Activated CD4-positive, CD25-positive, alpha-beta regulatory T cell treated with anti-CD3 and anti-CD28 coated beads, Interleukin-2, amount 50 U/mL, for 16 hours (primary cell): ENCODE results near the gene GIMAP5.

Experiments
- DNase-seq: peaks from one replicate; pipeline ENCODE4 v3.0.0-alpha.2; 2020; ENCODE audit warnings: low read depth, low spot score

GIMAP5 gene

GRCh38 chr7:150737265-150738055 is at the start of gene GIMAP5:
Gene GIMAP5 (plus strand): TSS chr7:150737418. CDS start chr7:150740885, 3,467 bp downstream.
- DNase-seq: no peak

- no peak for DNase-seq
These were observed 48.6 kb upstream of the GIMAP5 start for GRCh38 chr7:150688630-150689029.

- DNase-seq: no peak
These were observed 41.6 kb upstream of the GIMAP5 start for GRCh38 chr7:150695654-150696053.

- no peak for DNase-seq
These were observed 34.0 kb upstream of the GIMAP5 start for GRCh38 chr7:150703209-150703608.

- no peak for DNase-seq
These were observed 21.9 kb upstream of the GIMAP5 start for GRCh38 chr7:150715293-150715692.

GRCh38 chr7:150715738-150716137 is 21.5 kb upstream of the GIMAP5 start:
- DNase-seq: no peak

GRCh38 chr7:150716368-150716767 is 20.9 kb upstream of the GIMAP5 start, which contains the start of gene GIMAP1:
Gene GIMAP1 (plus strand): TSS chr7:150716613. CDS start chr7:150719048, 2,435 bp downstream.
- no peak for DNase-seq

- no peak for DNase-seq
These were observed 20.3 kb upstream of the GIMAP5 start for GRCh38 chr7:150716939-150717338.

- no peak for DNase-seq
These were observed 19.3 kb upstream of the GIMAP5 start for GRCh38 chr7:150717814-150718420.

- DNase-seq: no peak
These were observed 17.8 kb upstream of the GIMAP5 start for GRCh38 chr7:150719436-150719835.

GRCh38 chr7:150719960-150720891 is 17.0 kb upstream of the GIMAP5 start:
- DNase-seq: no peak

- no peak for DNase-seq
These were observed 15.2 kb upstream of the GIMAP5 start for GRCh38 chr7:150721970-150722373.

GRCh38 chr7:150722431-150722931 is 14.7 kb upstream of the GIMAP5 start:
- no peak for DNase-seq

- no peak for DNase-seq
These were observed 13.8 kb upstream of the GIMAP5 start for GRCh38 chr7:150723467-150723866.

GRCh38 chr7:150727381-150727780 is 9.8 kb upstream of the GIMAP5 start:
- DNase-seq: no peak

- DNase-seq: no peak
These were observed 9.2 kb upstream of the GIMAP5 start for GRCh38 chr7:150728011-150728410.

GRCh38 chr7:150728609-150729008 is 8.6 kb upstream of the GIMAP5 start:
- DNase-seq: no peak

GRCh38 chr7:150731916-150732315 is 5.3 kb upstream of the GIMAP5 start:
- no peak for DNase-seq

GRCh38 chr7:150732786-150733481 is 4.3 kb upstream of the GIMAP5 start:
- DNase-seq: no peak

GRCh38 chr7:150733482-150734095 is 3.6 kb upstream of the GIMAP5 start:
- no peak for DNase-seq

- no peak for DNase-seq
These were observed 3.0 kb upstream of the GIMAP5 start for GRCh38 chr7:150734254-150734653.
